LNCAP (cell line): ENCODE results near the gene OSBPL8.

Source experiments
- TF ChIP-seq, protein P1 (sequence below): fragments of 450-650 bp; IDR thresholded peaks from 2 replicates; pipeline ENCODE4 v1.5.1; 2017; ENCODE audit warnings: mild to moderate bottlenecking

OSBPL8 gene

DNA sequence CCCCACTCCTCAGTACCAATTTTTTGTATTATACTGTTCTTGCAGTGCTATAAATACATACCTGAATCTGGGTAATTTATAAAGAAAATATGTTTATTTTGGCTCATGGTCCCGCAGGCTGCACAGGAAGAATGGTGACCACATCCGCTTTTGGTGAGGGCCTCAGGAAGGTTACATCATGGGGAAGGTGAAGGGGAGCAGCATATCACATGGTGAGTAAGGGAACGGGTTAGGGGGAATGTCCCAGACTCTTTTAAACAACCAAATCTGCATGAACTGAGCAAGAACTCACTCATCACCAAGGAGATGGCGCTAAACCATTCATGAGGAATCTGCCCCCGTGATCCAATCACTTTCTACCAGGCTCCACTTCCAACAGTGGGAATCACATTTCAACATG lies 40.0 kb downstream of the OSBPL8 start:
- TF ChIP-seq, protein P1, sequence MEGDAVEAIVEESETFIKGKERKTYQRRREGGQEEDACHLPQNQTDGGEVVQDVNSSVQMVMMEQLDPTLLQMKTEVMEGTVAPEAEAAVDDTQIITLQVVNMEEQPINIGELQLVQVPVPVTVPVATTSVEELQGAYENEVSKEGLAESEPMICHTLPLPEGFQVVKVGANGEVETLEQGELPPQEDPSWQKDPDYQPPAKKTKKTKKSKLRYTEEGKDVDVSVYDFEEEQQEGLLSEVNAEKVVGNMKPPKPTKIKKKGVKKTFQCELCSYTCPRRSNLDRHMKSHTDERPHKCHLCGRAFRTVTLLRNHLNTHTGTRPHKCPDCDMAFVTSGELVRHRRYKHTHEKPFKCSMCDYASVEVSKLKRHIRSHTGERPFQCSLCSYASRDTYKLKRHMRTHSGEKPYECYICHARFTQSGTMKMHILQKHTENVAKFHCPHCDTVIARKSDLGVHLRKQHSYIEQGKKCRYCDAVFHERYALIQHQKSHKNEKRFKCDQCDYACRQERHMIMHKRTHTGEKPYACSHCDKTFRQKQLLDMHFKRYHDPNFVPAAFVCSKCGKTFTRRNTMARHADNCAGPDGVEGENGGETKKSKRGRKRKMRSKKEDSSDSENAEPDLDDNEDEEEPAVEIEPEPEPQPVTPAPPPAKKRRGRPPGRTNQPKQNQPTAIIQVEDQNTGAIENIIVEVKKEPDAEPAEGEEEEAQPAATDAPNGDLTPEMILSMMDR: no peak

DNA sequence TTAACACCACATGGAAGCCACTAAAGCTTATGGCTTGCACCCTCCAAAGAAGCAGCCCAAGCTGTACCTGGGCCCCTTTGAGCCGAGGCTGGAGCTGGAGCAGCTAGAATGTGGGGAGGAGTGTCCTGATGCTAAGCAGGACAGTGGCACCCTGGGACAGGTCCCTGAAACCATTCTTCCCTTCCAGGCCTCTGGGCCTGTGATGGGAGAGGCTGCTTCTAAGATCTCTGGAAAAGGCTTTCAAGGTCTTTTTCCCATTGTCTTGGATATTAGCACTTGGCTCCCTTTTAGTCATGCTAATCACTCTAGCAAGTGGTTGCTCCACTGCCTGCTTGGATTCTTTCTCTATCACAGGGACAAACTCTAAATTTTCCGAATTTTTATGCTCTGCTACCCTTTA lies 40.9 kb downstream of the OSBPL8 start:
- TF ChIP-seq, protein P1: no peak

DNA sequence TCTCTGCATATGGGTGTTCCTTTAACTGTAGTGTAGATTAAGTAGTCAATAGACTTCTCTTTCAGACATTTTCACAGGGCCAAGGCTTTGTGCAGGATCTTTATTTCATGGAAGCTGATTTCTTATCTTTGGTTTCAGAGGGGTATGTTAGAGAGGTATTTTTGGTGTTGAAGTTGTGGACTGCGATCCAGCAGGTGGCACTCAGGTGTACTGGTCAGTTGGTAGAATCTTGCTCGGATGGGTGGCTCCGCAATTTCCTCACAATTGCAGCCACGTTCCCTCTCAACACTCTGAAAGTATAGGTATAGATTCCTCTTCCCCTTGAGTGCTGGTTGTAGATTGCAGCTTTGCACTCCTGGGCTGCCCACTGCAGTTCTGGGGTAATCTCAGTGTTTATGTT lies 44.3 kb downstream of the OSBPL8 start:
- TF ChIP-seq, protein P1: no peak

DNA sequence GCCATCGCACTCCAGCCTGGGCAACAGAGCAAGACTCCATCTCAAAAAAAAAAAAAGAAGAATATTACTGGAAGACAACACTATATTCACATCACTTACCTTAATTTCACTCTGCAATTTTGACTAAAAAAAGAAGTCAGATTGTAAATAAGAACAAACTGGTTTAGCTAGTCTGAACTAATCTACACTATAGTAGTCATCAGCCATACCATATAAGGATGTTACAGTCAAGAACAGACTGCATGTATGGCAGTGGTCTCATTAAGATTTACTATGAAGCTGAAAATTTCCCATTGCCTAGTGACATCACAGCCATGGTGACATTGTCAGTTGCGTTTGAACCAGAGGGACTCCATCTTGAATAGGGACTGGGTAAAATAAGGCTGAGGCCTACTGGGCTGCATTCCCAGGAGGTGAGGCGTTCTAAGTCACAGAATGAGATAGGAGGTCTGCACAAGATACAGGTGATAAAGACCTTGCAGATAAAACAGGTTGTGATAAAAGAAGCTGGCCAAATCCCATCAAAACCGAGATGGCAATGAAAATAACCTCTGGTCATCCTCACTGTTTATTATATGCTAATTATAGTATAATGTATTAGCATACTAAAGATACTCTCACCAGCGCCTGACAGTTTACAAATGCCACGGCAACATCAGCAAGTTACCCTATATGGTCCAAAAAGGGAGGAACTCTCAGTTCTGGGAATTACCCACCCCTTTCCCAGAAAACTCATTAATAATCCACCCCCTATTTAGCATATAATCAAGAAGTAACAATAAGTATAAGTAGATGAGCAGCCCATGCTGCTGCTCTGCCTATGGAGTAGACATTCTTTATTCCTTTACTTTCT lies 51.2 kb downstream of the OSBPL8 start:
- TF ChIP-seq, protein P1: no peak

DNA sequence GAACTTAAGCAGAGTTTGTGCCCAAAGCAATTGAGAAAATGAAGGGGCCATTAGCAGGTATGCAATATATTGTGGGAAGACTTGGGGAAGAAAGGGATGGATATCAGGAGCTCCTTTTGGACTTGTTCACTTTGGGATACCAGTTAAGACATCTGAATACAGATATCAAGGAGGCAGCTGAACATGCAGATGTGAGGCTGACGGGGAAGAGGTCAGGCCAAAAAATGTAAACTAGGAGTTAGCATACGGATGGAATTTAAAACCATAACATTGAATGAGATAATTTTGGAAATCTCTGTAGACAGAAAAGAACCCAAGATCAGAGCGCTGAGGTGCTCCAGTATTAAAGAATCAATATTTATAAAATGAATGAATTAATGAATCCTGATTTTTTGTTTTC lies 53.4 kb downstream of the OSBPL8 start:
- TF ChIP-seq, protein P1: no peak

DNA sequence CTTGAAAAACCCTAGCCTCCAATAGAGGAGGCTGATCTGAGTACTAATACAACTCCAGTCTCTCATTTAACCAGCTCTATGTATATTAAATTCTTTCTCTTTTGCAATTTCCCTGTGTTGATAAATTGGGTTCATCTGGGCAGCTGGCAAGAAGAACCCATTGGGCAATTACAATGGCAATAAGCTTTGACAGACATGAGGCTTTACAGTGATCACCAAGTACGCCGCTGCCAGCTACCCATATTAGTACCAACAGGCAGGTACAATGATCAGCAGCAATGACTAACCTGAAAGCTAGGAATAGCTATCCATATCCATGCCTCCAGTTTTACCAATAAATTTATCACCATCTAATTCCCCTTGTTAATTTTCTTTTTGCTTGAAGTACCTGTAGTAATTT lies 54.5 kb downstream of the OSBPL8 start:
- TF ChIP-seq, protein P1: no peak

DNA sequence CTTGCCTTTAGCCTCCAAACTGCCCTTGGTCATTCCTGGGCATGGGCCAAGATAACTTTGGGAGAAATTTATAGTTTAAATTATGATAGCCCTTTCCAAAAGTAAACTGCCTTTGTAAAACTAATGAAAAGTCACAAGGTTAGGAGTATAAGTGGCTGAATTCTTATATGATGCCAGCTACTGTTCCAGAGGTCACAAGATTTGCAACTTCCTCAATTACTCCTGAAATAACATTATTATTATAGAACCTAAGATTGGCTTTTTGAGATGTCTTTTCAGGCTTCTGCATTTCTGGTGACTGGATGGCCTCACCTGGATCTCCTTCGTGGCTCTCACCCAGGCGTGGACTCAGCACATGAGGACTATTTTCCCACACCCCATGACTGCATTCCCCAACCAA lies 55.0 kb downstream of the OSBPL8 start:
- TF ChIP-seq, protein P1: no peak
